HG02571 (cell line): ENCODE measurements around the gene C13orf42.
"Not testable (repeated sequence)": the region's sequence is repeated elsewhere in the genome, so short reads cannot be mapped to it uniquely, and the experiment has no call there.

ENCODE experiments used
- ATAC-seq: cut with Tn5 transposase; IDR thresholded peaks from one replicate; pipeline ENCODE4 v1.9.1; 2021; ENCODE audit warnings: mild to moderate bottlenecking, moderate library complexity; ENCODE audit not compliant: unreplicated experiment

C13orf42 gene

DNA sequence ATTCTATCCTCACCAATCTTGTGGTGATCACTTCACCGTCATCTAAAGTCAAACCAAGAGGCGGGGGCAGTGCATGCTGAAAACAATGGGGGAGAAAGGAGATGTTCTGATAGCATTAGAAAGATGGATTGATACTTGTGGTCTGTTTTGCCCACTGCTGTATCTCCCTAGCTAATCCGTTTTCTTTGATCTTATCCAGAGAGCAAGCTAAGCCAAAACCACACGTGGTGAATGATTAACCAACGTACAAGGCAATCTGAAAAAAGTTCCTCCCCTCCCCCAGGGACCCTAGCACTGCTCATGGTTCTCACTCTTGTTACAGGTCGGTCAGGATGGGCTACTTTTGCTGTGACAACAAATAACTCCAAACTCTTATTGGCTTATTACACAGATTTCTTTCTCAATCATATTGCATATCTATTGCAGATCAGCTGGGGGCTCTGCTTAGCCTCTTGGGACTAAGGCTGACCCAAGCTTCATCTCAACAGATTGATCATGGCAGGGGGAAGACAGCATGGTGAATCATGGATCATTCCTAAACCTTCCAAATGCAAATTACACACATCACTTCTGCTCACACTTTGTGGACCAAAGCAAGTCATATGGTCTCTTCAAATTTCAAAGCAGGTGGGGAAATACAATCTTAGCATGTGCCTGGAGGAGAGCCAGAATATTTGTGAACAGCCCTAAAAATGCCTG lies 11.9 kb upstream of the C13orf42 start:
- no peak for ATAC-seq

DNA sequence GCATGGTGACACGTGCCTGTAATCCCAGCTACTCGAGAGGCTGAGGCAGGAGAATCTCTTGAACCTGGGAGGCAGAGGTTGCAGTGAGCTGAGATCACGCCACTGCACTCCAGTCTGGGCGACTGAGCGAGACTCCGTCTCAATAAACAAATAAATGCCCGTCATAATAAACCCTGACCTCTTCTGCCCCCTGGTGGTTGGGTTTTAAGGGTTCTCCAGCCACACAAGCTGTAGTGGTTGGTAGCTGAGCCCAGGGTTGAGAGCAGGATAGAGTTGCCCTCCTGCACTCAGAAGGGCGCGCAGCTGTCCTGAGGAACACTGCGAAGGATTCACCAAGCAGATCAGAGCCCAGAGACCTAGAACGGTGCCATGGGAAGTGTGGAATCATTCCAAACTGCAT lies 9.8 kb upstream of the C13orf42 start:
- ATAC-seq = not testable (repeated sequence)

DNA sequence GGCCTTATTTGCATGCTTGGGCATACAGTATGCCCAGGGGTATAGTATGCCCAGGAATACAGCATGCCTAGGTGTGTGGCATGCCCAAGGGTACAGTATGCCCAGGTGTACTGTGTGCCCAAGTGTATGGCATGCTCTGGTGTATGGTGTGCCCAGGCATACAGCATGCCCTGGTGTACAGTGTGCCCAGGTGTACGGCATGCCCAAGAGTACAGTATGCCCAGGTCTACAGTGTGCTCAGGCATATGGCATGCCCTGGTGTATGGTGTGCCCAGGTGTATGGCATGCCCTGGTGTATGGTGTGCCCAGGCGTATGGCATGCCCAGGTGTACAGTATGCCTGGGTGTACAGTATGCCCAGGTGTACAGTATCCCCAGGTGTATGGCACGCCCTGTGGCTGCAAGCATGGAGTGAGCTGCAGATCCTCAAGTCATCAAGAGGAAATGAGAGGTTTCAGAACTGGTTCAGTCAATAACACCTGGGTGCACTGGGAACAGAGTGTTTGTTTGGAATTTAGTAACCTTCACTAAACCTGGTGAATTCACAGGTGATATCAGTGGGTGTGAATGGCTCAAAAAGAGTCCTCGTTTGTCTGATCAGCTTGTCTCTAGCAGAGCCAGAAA lies 7.8 kb upstream of the C13orf42 start:
- no peak for ATAC-seq

DNA sequence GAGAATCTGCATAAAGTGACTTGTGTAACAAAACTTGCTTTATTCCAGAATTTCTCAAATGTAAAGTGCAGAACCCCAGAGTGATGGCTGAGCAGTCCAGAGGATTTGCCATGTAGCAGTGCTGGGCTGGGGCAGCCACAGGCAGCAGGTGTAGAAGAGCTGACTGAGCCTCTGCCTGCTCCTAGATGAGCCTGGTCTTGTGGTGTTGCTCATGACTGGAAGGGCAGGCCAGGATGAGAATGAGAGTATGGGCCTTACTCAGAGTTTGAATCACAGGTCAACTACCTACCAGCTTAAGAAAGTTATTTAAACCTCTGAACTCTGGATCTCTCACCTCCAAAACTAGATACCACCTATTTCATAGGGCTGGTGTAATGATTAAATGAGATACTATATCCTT lies 2.9 kb upstream of the C13orf42 start:
- no peak for ATAC-seq

- ATAC-seq = no peak
Observed at GRCh38 chr13:51113186-51113881, 2.3 kb upstream of the C13orf42 start.

DNA sequence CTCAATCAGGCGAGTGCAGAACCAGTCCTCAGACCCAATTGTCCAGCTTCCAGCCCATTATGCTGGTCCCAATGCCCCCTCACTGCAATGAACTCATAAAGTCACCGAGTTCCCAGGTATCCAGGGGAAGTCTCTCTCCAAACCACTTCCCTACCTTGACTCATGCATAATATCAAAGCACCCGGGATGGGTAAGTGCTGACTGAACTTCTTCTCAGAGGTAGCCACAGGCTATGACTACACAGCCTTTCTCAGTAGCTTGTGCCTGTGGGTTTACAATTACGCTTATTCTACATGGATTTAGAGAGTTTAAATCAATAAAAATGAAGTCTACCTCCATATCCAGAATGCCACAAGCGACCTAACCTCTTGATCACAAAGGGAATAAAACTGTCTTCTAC lies 1.7 kb upstream of the C13orf42 start:
- ATAC-seq = no peak

DNA sequence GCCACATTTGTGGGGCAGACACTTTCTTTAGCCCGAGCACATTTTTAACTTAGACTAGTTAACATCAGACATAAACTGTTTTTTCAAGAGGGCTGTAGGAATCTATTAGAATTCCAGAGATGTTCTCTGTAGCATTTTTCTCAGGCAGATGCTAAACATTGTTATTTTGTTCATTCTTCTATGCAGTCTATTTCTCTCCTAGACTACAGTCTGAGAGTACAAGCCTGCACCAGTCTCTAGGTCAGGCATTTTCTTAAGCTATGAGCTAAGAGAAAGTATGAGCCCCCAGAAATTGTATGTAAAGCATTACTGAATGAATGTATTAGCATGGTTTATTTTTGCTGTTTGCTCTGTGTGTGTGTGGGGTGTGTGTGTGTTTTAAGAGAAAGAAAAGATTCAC lies 923 bp upstream of the C13orf42 start:
- ATAC-seq = no peak

DNA sequence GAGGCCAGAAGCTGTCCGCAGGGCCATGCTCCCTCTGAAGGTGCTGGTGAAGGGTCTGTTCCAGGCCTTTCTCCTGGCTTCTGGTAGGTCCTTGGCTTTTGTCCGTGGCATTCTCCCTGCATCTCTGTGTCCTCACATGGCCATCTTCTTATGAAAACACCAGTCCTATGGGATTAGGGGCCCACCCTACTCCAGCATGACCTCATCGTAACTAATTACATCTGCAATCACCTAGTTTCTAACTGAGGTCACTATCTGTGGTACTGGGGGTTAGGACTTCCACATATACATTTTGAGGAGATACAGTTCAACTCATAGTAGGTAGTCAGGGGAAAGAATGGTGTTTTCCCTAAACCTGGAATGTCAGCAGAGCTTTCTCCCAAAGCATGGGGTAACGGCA lies 3.1 kb downstream of the C13orf42 start:
- ATAC-seq = no peak

GRCh38 chr13:51105046-51105445 lies 6.0 kb downstream of the C13orf42 start:
- ATAC-seq = no peak

DNA sequence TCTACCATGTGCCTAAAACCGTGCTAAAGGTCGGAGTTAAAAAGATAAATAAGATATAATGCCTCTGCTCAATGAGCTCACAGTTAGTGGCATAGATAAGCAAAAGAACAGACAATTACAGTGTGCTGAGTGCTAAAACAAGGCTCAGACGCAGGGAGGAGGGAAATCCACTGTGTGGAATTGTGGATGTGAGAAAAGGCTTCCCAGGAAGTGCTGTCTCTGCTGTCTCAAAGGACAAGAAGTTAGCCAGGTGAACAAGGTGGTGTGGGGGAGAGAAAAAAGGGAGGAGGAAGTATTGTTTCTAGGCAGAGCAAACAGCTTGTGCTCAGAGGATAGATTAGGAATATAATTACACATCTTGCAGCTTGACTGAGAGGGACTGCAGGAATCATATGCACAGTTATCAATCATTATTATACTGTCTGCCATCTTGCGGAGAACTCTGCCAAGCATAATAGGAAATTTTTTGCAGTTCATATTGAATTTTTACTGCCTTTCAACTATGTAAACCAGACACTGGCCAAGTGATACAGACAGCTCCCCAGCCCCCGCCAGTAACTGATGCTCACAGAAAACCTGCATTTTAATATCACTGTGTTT lies 9.3 kb downstream of the C13orf42 start:
- ATAC-seq = no peak

- no peak for ATAC-seq
Observed at GRCh38 chr13:51097353-51098043, 13.6 kb downstream of the C13orf42 start.

DNA sequence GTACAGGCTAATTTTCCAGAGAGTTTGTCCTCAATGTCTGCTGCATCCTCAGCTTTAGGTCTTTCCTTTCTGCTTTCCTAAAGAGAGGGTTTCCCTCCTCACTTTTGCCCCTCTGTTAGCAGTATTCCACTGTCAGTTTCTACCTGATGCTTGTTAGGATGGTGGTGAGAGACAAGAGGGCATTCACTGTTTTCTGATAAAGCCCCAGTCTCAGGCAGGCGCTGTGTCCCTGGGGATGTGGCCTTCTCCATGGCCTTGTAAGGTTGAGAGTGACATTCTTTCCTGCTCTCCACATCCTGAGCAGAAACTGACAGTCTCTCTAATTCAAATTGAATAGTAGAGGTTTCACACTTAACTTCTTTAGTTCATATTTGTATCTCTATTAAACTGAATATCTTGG lies 14.9 kb downstream of the C13orf42 start:
- ATAC-seq = no peak

- ATAC-seq = no peak
Observed at GRCh38 chr13:51093574-51093973, 17.5 kb downstream of the C13orf42 start.

- no peak for ATAC-seq
Observed at GRCh38 chr13:51091839-51092238, 19.2 kb downstream of the C13orf42 start.

DNA sequence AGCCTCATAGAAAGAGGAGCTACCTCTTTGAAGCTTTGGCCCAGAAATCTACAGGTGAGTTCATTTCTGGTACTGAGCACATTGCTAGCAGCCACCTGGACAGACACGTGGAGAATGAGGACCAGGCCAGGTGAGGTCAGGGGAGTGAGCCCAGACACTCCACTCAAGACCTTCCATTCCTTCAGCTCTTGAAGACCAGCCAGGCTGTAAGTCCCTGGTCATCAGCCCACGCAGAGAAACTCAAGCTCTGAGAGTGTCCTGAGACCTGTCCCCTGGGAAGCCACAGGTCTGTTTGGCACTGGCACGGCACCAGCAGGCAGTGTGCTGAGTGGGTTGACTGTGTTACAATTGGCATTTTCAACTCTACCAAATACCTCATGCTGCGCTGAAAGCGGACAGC lies 27.4 kb downstream of the C13orf42 start:
- no peak for ATAC-seq

DNA sequence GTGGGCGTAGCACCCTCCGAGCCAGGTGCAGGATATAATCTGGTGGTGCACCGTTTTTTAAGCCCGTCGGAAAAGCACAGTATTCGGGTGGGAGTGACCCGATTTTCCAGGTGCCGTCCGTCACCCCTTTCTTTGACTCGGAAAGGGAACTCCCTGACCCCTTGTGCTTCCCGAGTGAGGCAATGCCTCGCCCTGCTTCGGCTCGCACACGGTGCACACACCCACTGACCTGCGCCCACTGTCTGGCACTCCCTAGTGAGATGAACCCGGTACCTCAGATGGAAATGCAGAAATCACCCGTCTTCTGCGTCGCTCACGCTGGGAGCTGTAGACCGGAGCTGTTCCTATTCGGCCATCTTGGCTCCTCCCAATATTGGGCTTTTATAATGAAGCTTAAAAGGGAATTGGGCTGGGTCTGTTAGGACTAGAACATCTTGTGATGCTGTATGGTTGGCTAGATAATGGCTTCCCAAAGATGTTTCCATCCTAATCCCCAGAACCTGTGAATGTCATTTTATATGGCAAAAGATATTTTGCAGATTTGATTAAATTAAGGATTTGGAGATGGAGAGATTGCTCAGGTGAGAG lies 30.5 kb downstream of the C13orf42 start:
- not testable (repeated sequence) for ATAC-seq

DNA sequence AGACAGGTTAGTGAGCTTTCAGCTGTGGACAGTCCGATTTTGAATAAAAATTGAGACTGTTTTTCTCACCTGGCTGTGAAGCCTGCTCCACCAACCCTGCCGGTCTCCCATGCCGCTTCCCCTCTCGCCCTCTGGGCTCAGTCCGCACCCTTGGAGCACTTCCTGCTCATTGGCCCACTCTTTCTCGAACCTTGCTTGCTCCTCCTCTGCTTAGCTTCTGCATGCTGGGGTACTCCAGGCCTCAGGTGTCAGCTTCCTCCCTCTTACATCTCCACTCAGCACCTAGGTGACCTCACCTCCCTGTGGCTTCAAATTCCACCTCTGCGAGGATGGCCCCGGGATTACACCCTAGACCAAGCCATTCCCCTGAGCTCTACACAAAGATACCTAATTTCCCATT lies 39.6 kb downstream of the C13orf42 start:
- ATAC-seq = no peak

GRCh38 chr13:51070005-51070649 lies 40.9 kb downstream of the C13orf42 start:
- peak; percentile 81 for ATAC-seq

GRCh38 chr13:51068501-51068900 lies 42.6 kb downstream of the C13orf42 start:
- ATAC-seq = no peak

DNA sequence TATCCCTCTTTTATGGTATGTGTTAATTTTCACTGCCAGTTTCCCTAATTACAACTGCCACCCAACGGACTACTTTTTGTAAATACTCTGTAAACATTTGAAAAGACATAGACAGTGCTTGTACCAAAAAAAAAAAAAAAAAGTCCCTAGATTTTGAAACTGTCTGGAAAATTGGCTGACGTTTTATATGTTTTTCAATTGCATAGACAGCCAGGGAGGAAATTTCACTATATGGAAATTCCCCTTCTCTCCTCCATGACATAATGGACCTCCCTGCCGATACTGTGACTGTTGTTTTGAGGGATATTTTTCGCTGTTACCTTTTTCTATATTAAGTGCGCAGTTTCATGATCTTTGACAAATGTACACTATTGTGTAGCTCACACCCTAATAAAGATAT lies 43.4 kb downstream of the C13orf42 start:
- no peak for ATAC-seq
